Testis (tissue), 3 donors: ENCODE data around the gene WNT2B. TPM values are rescaled to one million over a fixed set of nuclear protein-coding genes. Genes with fewer than 3 reads are reported as not detected.

Source experiments
- DNase-seq: peaks from one replicate; pipeline ENCODE4 v3.0.0-alpha.2; 2019
- H3K27ac ChIP-seq, 2 donors: fragments of 200-600 bp; sonication (generic); one replicate each; pipeline ENCODE4 v1.5.1; 2019
- H3K27me3 ChIP-seq: fragments of 200-600 bp; sonication (generic); one replicate; pipeline ENCODE4 v1.5.1; 2019
- H3K36me3 ChIP-seq: fragments of 200-600 bp; sonication (generic); one replicate; pipeline ENCODE4 v1.5.1; 2017; ENCODE audit warnings: low read depth; ENCODE audit errors: missing control alignments
- H3K4me1 ChIP-seq: fragments of 200-600 bp; sonication (generic); one replicate; pipeline ENCODE4 v1.5.1; 2019
- H3K4me3 ChIP-seq, 2 donors: fragments of 200-600 bp; sonication (generic); one replicate each; pipeline ENCODE4 v1.5.1; 2017 to 2019
- H3K9me3 ChIP-seq: fragments of 200-600 bp; sonication (generic); one replicate; pipeline ENCODE4 v1.5.1; 2017
- POLR2A ChIP-seq: fragments of 450-650 bp; IDR thresholded peaks from one replicate; pipeline ENCODE4 v1.6.1; 2017; ENCODE audit warnings: antibody characterized with exemption, mild to moderate bottlenecking, moderate library complexity
- WGBS, 2 donors: methylation state at CpG; one replicate each; pipeline ENCODE4 v1.1.5; 2018; 5-methylcytosine and 5-hydroxymethylcytosine counted together
- intact Hi-C: fragments of 100-400 bp; cut with DNase I; formaldehyde crosslinking; loops from one replicate; pipeline ENCODE4 v1.15.1; 2023; ENCODE audit warnings: low total_unique reads
- polyA plus RNA-seq: library from polyadenylated mRNA; stranded (reverse); fragments of 350-450 nt; fragmentation: Illumina TruSeq; extraction: RNeasy Lipid Tissue Mini Kit (QIAGEN cat#74804); gene quantifications from one replicate; pipeline ENCODE4 v1.2.3, GENCODE V29; 2014; ENCODE audit warnings: low read depth, low replicate concordance; ENCODE audit not compliant: insufficient read depth
- total RNA-seq, 2 donors: library from RNA; depleted of rRNA; stranded (reverse); fragments of >200 nt; gene quantifications; one replicate each; pipeline ENCODE4 v1.2.3, GENCODE V29; 2016
- TF ChIP-seq, protein P1 (sequence below), 3 experiments: fragments of 450-650 bp in 2 of 3; fragments of 200-600 bp in 1 of 3; sonication (generic) in 1 of 3; IDR thresholded peaks; one replicate each; pipeline ENCODE4 v1.5.1; 2016 to 2019; ENCODE audit warnings: antibody characterized with exemption in 3 of 3, mild to moderate bottlenecking in 2 of 3, moderate library complexity in 1 of 3

WNT2B gene
- total and polyA plus RNA-seq, 3 donors from 2014 or later, result 9.1 to 14.7 (median 10.6) TPM

DNA sequence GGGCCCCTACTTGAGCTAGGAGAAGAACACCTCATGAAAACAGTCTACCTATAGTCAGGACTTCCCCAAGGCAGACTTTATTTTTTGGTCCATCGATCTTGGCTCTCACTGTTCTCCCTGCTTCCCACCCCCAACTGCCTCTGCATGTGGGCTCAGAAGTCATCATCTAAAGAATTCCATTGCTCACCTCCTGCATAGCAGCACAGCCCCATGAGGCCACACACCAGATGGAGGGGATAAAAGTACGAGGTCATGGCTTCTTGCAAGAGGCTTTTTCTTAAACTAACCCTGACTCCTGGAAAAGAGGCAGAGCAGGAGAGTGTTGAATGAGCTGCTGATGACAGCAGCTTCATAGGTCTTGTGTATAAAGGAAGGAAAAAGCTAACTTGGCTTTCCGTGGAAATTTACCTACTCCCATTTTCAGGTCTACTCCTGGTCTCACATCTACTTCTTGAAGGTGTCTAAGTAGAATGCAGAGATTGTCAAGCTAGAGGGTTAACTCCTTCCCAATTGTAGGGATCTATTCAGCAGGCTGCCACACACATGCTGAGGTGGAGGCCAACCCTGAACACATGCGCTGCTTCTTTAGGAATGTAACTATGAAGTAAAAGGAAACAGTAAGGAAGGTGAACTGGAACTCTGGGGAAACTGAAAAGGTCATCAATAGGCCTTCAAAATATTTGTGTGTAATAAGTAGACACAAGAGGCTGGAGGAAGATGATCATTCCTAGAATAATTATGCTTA, 18.7 kb downstream of the WNT2B start:
- Histone ChIP-seq H3K4me1 (peaks cover 13% of the 10 kb centered on the region), H3K9me3 (no peaks in the 10 kb centered on the region), H3K4me3 (no peak overlapping the region), H3K27me3 (no peaks in the 10 kb centered on the region), H3K27ac (no peak overlapping the region), H3K36me3 (no peaks in the 10 kb centered on the region)
- no peak for DNase-seq
- WGBS, 2 donors, result 47 to 49% methylated on average over 4 of the region's 4 CpGs
- TF ChIP-seq, protein P1, sequence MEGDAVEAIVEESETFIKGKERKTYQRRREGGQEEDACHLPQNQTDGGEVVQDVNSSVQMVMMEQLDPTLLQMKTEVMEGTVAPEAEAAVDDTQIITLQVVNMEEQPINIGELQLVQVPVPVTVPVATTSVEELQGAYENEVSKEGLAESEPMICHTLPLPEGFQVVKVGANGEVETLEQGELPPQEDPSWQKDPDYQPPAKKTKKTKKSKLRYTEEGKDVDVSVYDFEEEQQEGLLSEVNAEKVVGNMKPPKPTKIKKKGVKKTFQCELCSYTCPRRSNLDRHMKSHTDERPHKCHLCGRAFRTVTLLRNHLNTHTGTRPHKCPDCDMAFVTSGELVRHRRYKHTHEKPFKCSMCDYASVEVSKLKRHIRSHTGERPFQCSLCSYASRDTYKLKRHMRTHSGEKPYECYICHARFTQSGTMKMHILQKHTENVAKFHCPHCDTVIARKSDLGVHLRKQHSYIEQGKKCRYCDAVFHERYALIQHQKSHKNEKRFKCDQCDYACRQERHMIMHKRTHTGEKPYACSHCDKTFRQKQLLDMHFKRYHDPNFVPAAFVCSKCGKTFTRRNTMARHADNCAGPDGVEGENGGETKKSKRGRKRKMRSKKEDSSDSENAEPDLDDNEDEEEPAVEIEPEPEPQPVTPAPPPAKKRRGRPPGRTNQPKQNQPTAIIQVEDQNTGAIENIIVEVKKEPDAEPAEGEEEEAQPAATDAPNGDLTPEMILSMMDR (IDR thresholded peaks at IDR 0.05), result no peak
- TF ChIP-seq POLR2A, result no peak
- intact Hi-C loops, result no loop called here

DNA sequence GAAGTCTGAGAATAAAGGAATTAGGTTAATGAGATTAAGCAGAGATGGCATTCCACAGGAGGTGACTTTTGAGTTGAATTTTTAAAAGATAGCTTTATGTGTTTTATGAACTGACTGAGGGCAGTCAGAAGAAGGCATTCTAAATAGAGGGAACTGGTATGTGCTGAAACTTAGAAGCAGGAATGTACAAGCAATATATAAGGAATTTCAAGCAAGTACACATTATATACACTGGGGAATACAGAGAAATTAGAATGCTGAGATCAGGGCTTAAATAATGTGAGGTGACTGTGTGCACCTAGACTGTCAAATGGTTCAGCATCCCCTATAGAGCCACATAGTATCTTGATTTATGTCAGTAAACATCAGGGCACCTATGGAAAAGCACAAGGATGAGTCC, 19.3 kb downstream of the WNT2B start:
- Histone ChIP-seq H3K36me3 (no peaks in the 10 kb centered on the region), H3K4me3 (no peak overlapping the region), H3K4me1 (peaks cover 13% of the 10 kb centered on the region), H3K9me3 (no peaks in the 10 kb centered on the region), H3K27ac (no peak overlapping the region), H3K27me3 (no peaks in the 10 kb centered on the region)
- no peak for DNase-seq
- intact Hi-C loops, result no loop called here
- no peak for TF ChIP-seq POLR2A
- TF ChIP-seq, protein P1 (IDR thresholded peaks at IDR 0.05), result no peak

DNA sequence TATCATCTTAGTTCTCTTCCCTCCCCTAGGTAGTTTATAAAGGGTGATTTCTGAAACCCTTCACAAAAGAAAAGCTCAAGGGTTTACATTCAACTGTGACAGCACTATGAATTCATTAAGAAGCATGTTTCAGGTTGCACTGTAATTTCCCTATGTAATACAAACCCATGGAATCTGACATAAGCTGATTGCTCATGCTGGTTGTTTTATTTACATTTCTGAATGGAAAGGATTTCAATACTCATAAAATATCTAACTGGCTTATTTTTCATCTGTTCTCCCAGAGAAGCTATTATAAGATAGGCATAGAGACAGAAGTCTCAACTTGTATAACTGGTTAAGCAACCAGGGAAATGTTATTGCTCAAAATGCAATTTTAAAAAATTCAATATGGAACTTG, 20.5 kb downstream of the WNT2B start:
- DNase-seq, result no peak
- no peaks in the 10 kb centered on the region for H3K36me3 ChIP-seq
- intact Hi-C loops, result no loop called here
- no peaks in the 10 kb centered on the region for H3K27me3 ChIP-seq
- H3K9me3 ChIP-seq, result no peaks in the 10 kb centered on the region
- no peak for TF ChIP-seq POLR2A
- TF ChIP-seq, protein P1 (IDR thresholded peaks at IDR 0.05), result no peak
- H3K4me3 ChIP-seq, result no peak overlapping the region
- H3K4me1 ChIP-seq, result peaks cover 8% of the 10 kb centered on the region
- no peak overlapping the region for H3K27ac ChIP-seq

DNA sequence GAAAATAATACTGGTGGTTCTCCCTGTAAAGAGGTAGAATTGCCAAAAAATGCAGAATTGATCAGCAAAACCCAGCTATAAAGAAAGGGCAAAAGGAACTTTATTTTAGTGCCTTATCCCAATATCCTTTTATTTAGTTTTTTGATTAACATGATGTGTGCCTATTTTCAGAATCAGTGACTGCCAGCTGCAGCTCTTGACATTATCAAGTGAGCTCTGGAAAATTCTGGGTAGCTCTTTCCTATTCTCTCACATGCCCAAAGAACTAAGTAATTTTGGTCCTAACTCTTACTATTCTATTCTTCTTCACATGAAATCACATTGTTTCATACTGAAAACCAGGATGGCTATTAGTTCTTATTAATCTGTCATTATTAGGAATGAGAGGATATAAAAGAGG, 22.1 kb downstream of the WNT2B start:
- no peak for TF ChIP-seq POLR2A
- TF ChIP-seq, protein P1 (IDR thresholded peaks at IDR 0.05), result no peak
- Histone ChIP-seq H3K9me3 (no peaks in the 10 kb centered on the region), H3K27ac (no peak overlapping the region), H3K27me3 (no peaks in the 10 kb centered on the region), H3K4me3 (no peak overlapping the region), H3K4me1 (peaks cover 3% of the 10 kb centered on the region), H3K36me3 (no peaks in the 10 kb centered on the region)
- no peak for DNase-seq
- intact Hi-C loops, result no loop called here

DNA sequence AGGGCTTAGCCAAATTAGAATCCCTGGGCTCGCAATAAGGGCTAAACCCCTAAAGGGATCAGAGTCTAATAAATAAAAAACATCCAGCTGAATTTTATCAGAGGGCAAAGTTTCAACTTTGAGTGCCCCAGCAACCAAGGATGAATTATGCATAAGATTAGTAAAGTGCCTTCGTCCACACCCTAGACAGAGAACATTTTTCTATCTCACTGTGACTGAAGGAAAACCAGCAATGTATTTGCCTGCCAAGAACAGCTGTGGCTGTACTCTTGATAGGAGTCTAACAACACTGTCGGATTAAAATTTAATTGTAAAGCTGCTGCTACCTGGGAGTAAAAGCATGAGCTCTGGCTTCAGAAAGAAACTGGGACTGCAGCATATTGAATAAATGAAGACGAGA, 23.3 kb downstream of the WNT2B start:
- TF ChIP-seq, protein P1 (IDR thresholded peaks at IDR 0.05), result no peak
- no peak for TF ChIP-seq POLR2A
- Histone ChIP-seq H3K27me3 (no peaks in the 10 kb centered on the region), H3K9me3 (no peaks in the 10 kb centered on the region), H3K27ac (no peak overlapping the region), H3K4me3 (no peak overlapping the region), H3K36me3 (no peaks in the 10 kb centered on the region), H3K4me1 (peaks cover 6% of the 10 kb centered on the region)
- intact Hi-C loops, result no loop called here
- WGBS, 2 donors, result 78 to 80% methylated on average over 4 of the region's 4 CpGs
- no peak for DNase-seq
